Posterior vena cava (tissue), 2 donors: ENCODE results near the gene CDKAL1. TPM values are rescaled to one million over a fixed set of nuclear protein-coding genes. Genes with fewer than 3 reads are reported as not detected.
"Not testable (repeated sequence)": the region's sequence is repeated elsewhere in the genome, so short reads cannot be mapped to it uniquely, and the experiment has no call there.

Experiments
- DNase-seq: peaks from one replicate; pipeline ENCODE4 v3.0.0-alpha.2; 2020; ENCODE audit warnings: low spot score
- intact Hi-C, 2 donors: fragments of 100-400 bp; cut with DNase I; formaldehyde crosslinking; loops; one replicate each; pipeline versions ENCODE4 v1.14.1 to v1.14.2; 2022 to 2023
- total RNA-seq, 2 donors: library from RNA; stranded (reverse); fragmentation: NEBNext Ultra II Directional; extraction: Animal tissue kit (Norgen Biotek cat#: 25700); gene quantifications; one replicate each; pipeline ENCODE4 v1.2.1, GENCODE V29; 2021
- donor health status: DM: yes; HTN: yes; CAD: no.
- donor health status: DM: yes; HTN: yes; CAD: no.

CDKAL1 gene
- total RNA-seq, 2 donors from 2014 or later: 13.1 TPM

DNA sequence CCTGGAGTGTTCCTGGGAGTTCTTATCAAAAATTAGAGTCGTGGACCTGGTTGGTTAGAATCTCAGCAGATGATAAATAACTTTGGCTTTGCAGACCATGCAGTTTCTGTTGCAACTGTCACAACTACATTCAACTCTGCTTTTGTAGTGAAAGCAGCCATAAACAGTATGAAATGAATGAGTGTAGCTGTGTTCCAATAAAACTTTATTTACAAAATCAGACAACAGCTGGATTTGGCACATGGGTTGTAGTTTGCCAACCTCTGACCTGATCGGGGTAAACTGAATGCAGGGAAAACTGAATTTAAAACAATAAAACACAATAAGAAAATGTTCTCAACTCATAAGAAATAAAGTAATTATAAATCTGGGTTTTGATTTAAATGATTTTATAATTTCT, 513.8 kb downstream of the CDKAL1 start:
- no peak for DNase-seq
- intact Hi-C loops: no loop called here

DNA sequence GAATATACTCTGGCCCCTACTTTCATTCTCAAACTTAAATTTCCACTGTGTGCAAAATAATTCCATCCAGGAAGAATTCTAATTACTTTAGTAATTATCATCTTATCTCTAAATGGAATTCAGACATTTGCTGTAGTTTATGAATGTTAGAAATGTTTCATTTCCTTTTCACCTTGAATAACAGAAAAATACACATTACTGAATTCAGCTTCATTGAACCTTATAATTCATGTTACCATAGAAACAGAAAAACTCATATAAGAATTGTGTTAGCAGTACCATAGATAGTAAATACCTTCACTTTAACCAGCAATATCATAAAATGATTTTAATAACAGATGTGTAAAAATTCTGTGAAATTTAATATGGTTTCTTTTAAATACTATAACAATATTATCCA, 514.9 kb downstream of the CDKAL1 start:
- intact Hi-C loops: no loop called here
- no peak for DNase-seq

DNA sequence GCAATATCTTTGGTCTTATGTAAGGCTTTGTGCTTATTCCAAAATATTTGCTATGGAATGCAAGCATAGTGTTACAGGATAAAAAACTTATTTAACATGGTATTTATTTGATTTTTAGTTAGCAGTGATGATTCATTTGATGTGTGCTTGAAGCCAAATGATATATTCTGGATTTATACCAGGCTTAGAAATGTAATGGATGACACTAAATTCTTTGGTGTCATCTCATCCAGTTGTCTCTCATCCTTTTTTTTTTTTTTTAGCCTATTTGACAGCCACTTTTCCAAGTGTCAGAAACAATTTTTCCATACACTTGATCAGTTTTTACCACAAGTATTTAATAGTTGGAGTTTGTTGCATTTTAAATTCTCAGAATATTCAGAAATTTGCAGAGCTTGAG, 515.3 kb downstream of the CDKAL1 start:
- intact Hi-C loops: no loop called here
- DNase-seq: no peak

DNA sequence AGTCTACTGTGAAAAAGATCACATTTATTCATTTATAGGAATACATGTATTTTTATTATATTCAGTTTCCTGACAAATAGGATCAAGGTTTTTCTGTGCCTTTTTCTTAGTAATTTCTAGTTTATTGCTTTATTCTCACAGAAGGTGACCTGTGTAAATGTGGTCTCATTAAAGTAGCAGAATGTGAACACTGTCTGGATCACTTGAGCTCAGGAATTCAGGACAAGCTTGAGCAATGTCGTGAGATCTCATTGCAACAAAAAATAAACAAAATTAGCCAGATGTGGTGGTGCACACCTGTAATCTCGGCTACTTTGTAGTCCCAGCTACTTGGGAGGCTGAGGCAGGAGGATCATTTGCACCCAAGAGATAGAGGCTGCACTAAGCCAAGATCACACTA, 516.7 kb downstream of the CDKAL1 start:
- intact Hi-C loops: no loop called here

DNA sequence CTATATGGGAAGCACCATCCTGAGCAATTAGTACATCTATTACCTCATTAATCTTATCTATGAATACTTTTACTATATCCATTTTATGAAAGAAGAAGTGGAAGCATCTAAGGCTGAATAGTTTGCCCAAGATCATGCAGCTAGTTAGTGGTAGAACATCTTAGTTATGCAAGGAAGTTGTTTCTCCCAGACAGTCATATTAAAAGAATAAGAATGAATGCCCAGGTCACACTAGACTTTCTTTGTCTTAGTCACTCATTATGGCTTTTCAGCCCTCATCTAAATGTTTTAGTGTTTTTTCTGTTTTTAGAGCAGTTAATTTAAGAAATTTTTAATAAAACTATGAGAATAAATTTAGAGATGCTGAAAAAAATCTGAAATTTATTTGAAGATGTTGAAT, 517.5 kb downstream of the CDKAL1 start:
- intact Hi-C loops: no loop called here
- no peak for DNase-seq

More for the DNA sequence above, 516.7 kb downstream of the CDKAL1 start:
- DNase-seq: no peak

DNA sequence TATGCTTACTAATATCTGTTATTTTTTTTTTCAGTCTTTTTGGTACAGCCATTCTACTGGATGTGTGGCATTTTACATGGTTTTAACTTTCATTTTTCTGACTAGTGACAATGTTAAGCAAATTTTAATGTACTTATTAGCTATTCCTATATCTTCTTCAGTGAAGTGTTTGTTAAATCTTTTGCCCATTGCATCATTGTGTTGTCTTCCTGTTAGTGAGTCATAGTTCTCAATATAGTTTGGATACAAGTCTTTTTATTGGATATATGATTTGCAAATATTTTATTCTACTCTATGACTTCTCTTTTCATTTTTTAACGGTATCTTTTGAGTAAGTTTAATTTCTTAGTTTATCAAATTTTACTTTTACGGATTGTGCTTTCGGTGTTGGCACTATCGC, 519.4 kb downstream of the CDKAL1 start:
- intact Hi-C loops: no loop called here
- no peak for DNase-seq

DNA sequence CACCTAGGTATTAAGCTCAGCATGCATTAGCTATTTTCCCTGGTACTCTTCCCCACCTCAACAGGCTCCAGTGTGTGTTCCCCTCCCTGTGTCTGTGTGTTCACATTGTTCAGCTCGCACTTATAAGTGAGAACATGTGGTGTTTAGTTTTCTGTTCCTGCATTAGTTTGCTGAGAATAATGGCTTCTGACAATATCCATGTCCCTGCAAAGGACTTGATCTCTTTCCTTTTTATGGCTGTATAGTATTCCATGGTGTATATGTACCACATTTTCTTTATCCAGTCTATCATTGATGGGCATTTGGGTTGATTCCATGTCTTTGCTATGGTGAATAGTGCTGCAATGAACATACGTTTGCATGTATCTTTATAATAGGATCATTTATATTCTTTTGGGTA, 521.2 kb downstream of the CDKAL1 start:
- DNase-seq, intact Hi-C loops: not testable (repeated sequence)

DNA sequence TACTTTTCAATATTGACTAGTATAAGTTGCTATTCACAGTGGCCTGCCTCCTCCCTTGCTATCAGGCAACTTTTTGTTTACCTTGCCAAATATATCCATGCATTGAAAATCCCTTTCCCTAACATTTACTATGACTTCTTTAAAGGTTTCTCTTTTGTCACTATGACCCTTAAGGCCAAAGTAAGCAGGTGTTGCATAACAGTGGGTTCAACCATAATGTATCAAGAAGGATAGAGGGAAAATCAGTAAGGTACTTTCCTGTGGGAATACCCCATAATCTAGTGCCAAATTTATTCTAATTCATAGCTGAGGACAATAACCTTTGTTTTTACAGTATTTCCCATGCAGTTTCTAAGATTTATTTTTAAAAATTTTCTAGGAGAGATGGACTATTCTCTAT, 527.6 kb downstream of the CDKAL1 start:
- intact Hi-C loops: no loop called here
- no peak for DNase-seq

DNA sequence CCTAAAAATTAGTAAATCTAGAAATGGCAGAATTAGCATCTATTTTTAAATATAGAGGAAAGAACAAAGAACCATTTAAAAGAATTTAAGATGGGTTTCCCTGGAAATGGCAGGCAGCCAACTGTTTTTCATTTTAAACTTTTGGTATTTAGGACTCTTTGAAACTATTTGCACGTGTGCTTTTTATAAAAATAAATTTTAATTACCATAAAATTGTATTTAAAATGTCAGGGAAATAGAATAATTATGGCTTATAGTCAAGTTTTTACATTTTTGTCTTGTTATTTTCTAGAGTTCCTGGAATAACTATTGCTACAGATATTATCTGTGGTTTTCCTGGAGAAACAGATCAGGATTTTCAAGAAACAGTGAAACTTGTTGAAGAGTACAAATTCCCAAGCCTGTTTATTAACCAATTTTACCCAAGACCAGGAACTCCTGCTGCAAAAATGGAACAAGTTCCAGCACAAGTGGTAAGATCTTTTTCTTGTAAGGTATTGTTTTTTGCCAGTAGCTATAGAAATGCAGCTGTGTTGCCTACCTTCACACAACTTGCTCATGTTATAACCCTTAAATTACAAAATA, 530.6 kb downstream of the CDKAL1 start:
- intact Hi-C loops: no loop called here
- DNase-seq: no peak

DNA sequence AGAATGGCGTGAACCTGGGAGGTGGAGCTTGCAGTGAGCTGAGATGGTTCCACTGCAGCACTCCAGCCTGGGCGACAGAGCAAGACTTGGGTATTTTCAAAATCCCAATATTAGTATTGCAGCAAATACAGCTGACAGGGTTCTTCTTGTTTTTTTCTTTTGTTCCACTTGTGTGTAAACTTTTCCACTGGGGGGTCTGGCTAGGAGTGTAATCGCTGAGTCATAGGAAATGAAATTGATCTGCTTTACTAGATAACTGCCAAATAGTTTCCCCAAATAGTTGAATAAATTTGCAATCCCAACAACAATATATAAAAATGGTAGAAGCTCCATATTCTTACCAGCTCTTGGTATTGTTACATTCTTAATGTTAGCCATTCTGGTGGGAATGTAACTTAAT, 533.3 kb downstream of the CDKAL1 start:
- no peak for DNase-seq
- intact Hi-C loops: no loop called here

DNA sequence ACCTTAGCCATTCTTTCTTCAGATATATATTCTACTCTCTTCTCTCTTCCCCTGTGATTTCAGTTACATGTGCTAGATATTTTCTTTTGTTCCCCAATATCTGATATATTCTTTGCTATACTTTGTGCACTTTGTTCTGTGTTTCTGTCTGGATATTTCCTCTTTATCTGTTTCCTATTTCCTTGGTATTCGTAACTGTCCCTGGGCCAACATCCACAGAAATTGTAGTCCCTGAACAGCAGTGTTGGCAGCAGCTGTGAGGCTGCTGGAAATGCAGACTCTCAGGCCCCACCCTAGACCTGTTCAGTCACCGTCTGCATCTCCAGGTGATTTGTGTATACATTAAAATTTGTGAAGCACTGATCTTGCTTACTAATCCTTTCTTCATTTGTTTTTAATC, 536.4 kb downstream of the CDKAL1 start:
- no peak for DNase-seq
- intact Hi-C loops: no loop called here

DNA sequence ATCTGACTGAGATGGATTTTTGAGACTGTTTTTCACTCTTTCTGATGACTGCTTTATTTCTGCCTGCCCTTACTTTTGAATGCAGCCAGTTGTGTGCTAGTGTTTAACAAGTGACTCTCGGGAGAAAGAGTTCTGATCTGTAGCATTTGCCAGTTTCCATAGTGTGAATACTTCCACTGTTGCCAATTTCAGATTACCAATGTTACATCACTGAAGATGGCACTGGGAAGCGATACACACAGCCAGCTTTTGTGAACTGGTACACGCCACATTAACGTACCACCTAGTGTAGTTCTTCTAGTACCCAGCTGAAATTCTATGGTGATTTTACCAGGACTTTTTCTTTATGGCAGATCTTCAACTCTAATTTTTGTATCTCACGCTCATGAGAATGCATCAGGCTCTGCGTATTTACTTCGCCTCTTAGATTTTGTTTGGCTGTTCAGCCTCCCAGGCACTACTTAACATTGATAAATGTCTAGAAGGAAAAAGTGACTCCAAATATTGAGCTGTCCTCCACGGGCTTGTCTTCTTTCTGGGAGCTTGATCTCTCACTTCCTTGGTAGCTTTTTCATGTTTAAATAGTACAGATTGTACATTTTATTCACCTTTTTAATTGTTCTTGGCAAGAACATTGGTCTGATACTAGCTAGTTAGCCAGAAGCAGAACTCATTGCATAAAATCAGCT, 537.7 kb downstream of the CDKAL1 start:
- intact Hi-C loops: no loop called here
- DNase-seq: no peak

DNA sequence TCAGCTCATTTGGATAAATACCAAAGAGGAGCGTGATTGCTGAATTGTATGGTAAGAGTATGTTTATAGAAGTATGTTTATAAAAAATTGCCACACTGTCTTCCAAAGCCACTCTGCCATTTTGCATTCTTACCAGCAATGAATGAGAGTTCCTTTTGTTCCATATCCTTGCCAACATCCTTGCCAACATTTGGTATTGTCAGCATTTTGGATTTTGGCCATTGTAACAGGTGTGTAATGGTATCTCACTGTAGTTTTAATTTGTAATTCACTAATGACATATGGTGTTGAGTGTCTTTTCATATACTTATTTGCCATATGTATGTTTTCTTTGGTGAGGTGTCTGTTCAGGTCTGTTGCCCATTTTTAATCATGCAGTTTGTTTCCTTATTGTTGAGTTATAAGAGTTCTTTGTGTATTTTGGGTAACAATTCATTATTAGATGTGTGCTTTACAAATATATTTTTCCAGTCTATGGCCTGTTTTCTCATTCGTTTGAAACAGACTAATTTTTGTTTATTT, 539.1 kb downstream of the CDKAL1 start:
- intact Hi-C loops: no loop called here
- DNase-seq: no peak

DNA sequence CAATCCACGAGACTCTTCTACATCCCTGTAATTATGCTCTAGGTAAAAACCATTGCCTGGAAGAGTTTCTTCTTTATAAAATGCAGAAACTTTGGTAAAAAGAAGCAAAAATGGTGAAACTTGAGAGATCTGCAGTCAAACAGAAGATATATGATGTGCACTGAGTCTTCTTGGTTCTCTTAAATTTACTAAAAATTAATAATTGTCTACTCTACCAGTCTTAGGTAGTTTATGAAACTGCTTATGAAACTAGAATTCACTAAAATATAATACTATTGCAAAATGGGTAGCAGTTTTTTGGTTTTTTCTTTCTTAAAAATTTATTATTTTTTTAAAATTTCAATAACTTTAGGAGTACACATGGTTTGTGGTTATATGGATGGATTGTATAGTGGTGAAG, 540.2 kb downstream of the CDKAL1 start:
- DNase-seq: no peak
- intact Hi-C loops: no loop called here

DNA sequence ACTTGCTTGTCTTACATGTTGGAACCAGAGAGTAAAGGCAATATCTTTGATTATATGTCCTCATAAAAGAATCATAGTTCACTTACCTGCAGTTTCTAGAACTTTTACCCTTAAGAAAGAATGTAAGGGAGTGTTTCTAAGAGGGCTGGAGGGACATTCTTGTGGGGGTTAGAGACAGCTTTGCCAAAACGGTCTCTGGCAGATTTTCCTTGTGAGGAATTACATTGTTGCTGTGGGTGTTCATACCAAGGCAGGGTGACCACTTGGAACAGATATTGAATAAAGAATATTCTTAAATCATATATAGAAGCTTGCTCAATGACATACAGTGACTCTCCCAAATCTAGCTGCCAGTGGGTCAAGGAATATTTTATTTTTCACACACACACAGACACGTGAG, 541.7 kb downstream of the CDKAL1 start:
- intact Hi-C loops: no loop called here
- DNase-seq: no peak

DNA sequence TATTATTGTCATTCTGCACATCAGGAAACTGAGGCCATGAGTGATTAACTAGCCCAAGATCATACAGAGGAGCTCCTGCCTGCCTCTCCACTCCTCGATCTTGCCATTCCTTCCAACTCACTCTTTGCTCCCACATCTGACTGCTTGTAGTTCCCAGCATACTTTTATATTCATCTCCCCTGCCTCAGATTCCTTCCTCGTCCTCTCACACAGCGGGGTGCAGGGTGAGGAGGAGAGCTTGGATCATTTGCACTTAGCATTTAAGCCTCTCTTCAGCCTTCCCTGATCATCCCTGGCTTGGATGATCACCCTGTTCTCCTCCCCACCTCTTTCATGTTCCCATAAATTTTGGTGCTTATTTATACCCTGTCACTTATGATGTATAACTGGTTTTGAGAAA, 544.2 kb downstream of the CDKAL1 start:
- DNase-seq: no peak
- intact Hi-C loops: no loop called here

DNA sequence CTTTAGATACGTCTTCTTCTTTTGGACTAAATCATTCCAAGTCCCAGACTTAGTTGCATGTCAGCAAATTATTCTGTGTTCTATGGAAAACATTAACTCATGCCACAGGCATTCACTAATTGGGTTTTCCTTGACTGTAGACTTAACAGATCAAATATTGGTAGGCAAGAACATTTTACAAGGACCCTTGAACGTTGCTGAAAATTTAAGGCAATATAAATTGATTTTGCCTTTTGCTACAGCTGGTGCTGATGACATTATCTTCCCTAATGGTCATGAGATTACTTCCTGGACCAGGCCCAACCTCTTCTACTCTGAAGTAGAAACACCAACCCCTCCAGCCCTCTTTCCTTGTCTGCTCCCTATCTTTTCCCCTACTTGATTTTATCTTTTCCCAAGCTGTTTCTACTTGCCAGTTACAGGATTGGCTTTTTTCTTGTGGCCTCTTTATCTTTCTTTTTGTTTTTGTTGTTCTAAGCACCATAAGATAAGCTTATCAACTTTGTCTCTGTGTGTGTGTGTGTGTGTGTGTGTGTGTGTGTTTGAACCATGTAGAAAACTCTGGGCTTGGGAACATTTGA, 545.3 kb downstream of the CDKAL1 start:
- DNase-seq: no peak
- intact Hi-C loops: no loop called here

DNA sequence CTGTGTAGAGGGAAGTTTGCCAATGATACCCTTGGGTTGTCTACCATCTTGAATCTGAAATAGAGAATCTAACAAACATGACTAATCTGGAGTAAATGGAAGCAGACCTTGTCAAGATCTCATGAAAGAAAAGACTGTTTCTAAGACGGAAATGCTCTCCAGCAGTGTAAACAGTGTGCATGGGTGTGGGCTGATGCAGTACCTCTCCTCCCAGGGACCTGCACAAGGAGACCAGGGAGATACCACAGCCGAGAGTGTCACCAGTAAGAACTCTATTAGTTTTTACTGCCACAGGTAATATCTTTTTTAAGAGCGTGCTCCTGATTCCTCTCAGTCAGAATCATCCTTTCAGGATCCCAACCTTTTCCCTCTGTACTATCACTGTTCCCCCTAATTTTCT, 546.0 kb downstream of the CDKAL1 start:
- DNase-seq: no peak
- intact Hi-C loops: no loop called here

DNA sequence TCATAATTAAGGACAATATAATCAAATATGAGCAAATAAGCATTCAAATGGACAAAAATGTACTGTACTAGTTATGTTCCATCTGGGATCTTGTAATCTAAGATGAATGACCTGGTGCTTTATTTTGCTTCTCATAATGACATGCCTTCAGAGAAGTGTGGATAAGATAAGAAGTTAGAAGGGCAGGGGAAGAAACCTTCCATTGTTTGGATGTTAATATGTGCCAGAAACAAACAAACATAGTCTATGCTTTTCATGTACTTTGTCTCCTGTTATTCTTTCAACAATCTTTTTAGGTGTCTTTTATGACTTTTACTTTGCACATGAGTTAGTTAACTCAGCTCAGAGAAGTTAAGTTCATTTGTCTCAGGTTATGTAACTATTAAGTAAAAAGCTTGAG, 547.8 kb downstream of the CDKAL1 start:
- no peak for DNase-seq
- intact Hi-C loops: loop anchor here in 1 of 2 donors (2.0 kb wide), 1 partner anchor 63 kb away; no protein-coding TSS in a partner anchor

DNA sequence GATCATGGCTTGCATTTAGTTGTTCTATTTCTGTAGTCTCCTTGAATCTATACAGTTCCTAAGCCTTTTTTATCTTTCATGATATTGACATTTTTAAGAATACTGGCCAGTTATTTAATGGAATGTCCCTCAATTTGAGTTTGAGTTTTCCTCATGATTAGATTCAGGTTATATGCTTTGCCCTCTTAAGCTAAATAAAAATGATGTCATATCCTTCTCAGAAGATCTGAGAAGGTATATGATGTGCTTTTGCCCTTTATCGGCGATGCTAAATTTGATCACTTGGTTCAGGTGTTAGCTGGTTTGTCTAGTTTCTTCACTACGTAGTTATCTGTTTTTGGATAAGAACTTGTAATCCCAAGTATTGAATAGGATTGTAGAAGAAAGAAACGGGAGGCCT, 549.5 kb downstream of the CDKAL1 start:
- no peak for DNase-seq
- intact Hi-C loops: loop anchor here in 1 of 2 donors (2.0 kb wide), 1 partner anchor 61 kb away; no protein-coding TSS in a partner anchor

DNA sequence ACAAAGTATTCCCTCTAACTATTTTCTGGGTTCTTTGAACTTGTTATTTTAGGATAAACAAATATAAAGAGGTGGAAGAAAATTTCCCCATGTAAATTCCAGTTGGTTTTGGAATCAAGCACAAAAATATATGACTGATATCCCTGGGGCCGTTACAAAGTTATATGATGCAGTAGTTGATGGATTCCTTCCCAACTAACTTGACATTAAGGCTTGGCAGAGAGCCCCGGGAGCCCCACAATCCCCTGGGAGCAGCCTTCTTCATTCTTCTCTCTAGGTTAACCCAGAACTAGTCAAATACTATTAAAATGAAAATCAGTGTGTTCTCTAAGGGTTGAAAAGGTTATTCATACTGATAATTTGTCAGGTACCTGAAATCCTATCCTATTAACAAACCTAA, 550.4 kb downstream of the CDKAL1 start:
- intact Hi-C loops: no loop called here
- no peak for DNase-seq
